Measurements from ENCODE around the gene YWHAG.

DNA sequence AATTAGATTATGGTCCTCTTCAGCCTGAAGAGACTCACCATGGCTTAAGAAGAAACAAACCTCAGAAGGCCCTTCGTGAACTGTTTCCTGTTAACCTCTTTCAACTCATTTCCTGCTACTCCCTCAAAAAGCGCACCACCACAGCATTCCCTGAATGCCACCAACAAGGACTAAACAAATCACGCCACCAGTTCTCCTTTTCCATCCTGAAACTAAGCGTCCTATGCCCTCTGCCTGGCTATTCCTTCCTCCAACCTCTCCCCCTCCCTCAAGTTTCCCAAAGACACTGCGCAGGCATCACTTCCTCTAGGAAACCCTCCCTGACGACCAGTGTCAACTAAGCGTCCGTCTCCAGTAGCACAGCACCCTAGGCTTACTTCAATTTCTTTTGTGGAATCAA lies 12.0 kb downstream of the YWHAG start:
- no peak for TF ChIP-seq CTCF (IDR thresholded peaks at IDR 0.05)
- TF ChIP-seq POLR2A (IDR thresholded peaks at IDR 0.05): no peak
